Activated CD8-positive, alpha-beta T cell treated with anti-CD3 and anti-CD28 coated beads for 36 hours (primary cell): ENCODE data around the gene GLIS2. TPM values are rescaled to one million over a fixed set of nuclear protein-coding genes. Genes with fewer than 3 reads are reported as not detected.

Experiments
- ATAC-seq: fragments of 200-7000 bp; cut with Tn5 transposase; one replicate; pipeline ENCODE4 v1.10.0; 2021; ENCODE audit warnings: mild to moderate bottlenecking, moderate library complexity
- CTCF ChIA-PET: fragments of 350-600 bp; sonication (Branson Sonifier 250); formaldehyde crosslinking; loops from one replicate; lab custom pipeline; 2021; ENCODE audit warnings: antibody characterized with exemption; lab: Charles Lee
- POLR2A ChIA-PET: fragments of 350-600 bp; sonication (Branson Sonifier 250); formaldehyde crosslinking; loops from one replicate; lab custom pipeline; 2021; ENCODE audit warnings: antibody characterized with exemption; lab: Charles Lee
- DNase-seq: peaks from one replicate; pipeline ENCODE4 v3.0.0-alpha.2; 2020
- H3K27ac Mint-ChIP-seq: one replicate; pipeline ENCODE4 v1.8.0; 2021; ENCODE audit warnings: mild to moderate bottlenecking, mixed read lengths
- H3K27me3 Mint-ChIP-seq: one replicate; pipeline ENCODE4 v1.8.0; 2021; ENCODE audit warnings: mixed read lengths
- H3K36me3 Mint-ChIP-seq: one replicate; pipeline ENCODE4 v1.8.0; 2021; ENCODE audit warnings: low read depth, mixed read lengths
- H3K4me1 Mint-ChIP-seq: one replicate; pipeline ENCODE4 v1.8.0; 2021; ENCODE audit warnings: low read depth, mixed read lengths
- H3K4me3 Mint-ChIP-seq: one replicate; pipeline ENCODE4 v1.8.0; 2021; ENCODE audit warnings: mild to moderate bottlenecking, moderate library complexity, mixed read lengths
- H3K9me3 Mint-ChIP-seq: one replicate; pipeline ENCODE4 v1.8.0; 2021; ENCODE audit warnings: mixed read lengths
- CTCF ChIP-seq: fragments of 200-600 bp; IDR thresholded peaks from one replicate; pipeline ENCODE4 v1.8.0; 2022; ENCODE audit warnings: antibody characterized with exemption, mild to moderate bottlenecking
- intact Hi-C: fragments of 100-400 bp; cut with micrococcal nuclease; formaldehyde crosslinking; loops from one replicate; pipeline ENCODE4 v1.10.0; 2022
- total RNA-seq, 2 experiments: library from RNA; stranded (reverse); gene quantifications; one replicate each; pipeline ENCODE4 v1.2.3, GENCODE V29; 2021

The GLIS2 gene
- total RNA-seq, result under 1 TPM; 0.49 to 0.77 TPM

- TF ChIP-seq CTCF, result no peak
- POLR2A ChIA-PET, result interaction anchor here (0.7 to 1.2 kb wide), 2 partner anchors 45 to 80 kb away, joined by 3 to 4 read pairs; no protein-coding TSS in a partner anchor
- H3K4me1 Mint-ChIP-seq, result peaks cover 12% of the 10 kb centered on the region
- no peaks in the 10 kb centered on the region for H3K9me3 Mint-ChIP-seq
- CTCF ChIA-PET, result interaction anchor here (1.0 to 1.1 kb wide), 4 partner anchors 8 to 61 kb away, joined by 3 to 6 read pairs (median 4); no protein-coding TSS in a partner anchor
- H3K36me3 Mint-ChIP-seq, result no peaks in the 10 kb centered on the region
- ATAC-seq, result peak; percentile 37
- H3K27me3 Mint-ChIP-seq, result peaks cover 16% of the 10 kb centered on the region
- H3K27ac Mint-ChIP-seq, result no peak within 1 kb of the TSS
- intact Hi-C loops, result no loop called here
- DNase-seq, result peak; percentile 37
- H3K4me3 Mint-ChIP-seq, result peak within 1 kb of the TSS; percentile 79
These were observed at the start of gene GLIS2 for GRCh38 chr16:4315186-4316107. Gene GLIS2 (plus strand): TSS chr16:4316067. CDS start chr16:4332281, 16,214 bp downstream.

GRCh38 chr16:4266372-4266771, 49.5 kb upstream of the GLIS2 start:
- intact Hi-C loops, result no loop called here
- ChIA-PET POLR2A (interaction anchor here (9.4 kb wide), 1 partner anchor 14 kb away, joined by 78 read pairs; no protein-coding TSS in a partner anchor), CTCF (interaction anchor here (1.2 to 7.9 kb wide), 2 partner anchors 12 to 136 kb away, joined by 3 to 76 read pairs; no protein-coding TSS in a partner anchor)
- ATAC-seq (no peak), DNase-seq (no peak)
- Mint-ChIP-seq H3K36me3 (peaks cover 26% of the 10 kb centered on the region), H3K9me3 (no peaks in the 10 kb centered on the region), H3K27ac (no peak overlapping the region), H3K4me3 (no peak overlapping the region), H3K4me1 (peaks cover 17% of the 10 kb centered on the region), H3K27me3 (no peaks in the 10 kb centered on the region)
- TF ChIP-seq CTCF, result no peak

GRCh38 chr16:4270091-4270490, 45.8 kb upstream of the GLIS2 start:
- Mint-ChIP-seq H3K27ac (peak overlapping the region; percentile 96), H3K4me1 (peaks cover 15% of the 10 kb centered on the region)

DNA sequence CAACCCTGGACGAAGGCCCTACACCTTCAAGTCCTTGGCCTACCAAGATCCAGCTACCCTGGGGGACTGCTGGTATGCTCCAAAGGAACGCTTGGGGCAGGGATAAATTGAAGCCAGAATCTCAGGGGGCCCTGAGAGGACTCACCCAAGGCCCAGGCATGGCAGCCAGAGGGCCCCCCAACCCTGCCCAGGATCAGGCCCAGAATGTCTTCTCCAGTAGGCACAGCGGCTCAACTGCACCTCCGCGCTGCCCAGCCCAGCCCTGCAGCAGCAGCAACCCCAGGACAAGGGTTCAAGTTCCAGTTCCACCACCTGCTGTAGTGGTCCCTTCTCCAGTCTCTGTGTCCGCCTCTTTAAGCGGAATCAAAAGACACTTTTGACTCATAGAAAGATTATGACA, 45.3 kb upstream of the GLIS2 start:
- H3K4me3 Mint-ChIP-seq, result peak overlapping the region; percentile 86
- ChIA-PET CTCF (interaction anchor here (1.1 to 4.3 kb wide), 8 partner anchors 9 to 229 kb away, joined by 3 to 29 read pairs (median 7); partner anchors contain the start of gene PAM16), POLR2A (interaction anchor here (1.1 to 9.4 kb wide), 10 partner anchors 9 to 554 kb away, joined by 3 to 78 read pairs (median 5); partner anchors contain the start of genes GLIS2, NMRAL1 and TRAP1)
- H3K4me1 Mint-ChIP-seq, result peaks cover 17% of the 10 kb centered on the region
- H3K36me3 Mint-ChIP-seq, result peaks cover 12% of the 10 kb centered on the region
- H3K9me3 Mint-ChIP-seq, result no peaks in the 10 kb centered on the region
- H3K27ac Mint-ChIP-seq, result peak overlapping the region; percentile 96
- no peaks in the 10 kb centered on the region for H3K27me3 Mint-ChIP-seq
- ATAC-seq (no peak), DNase-seq (peak; percentile 22)
- intact Hi-C loops, result no loop called here
- no peak for TF ChIP-seq CTCF

More at GRCh38 chr16:4270091-4270490, 45.8 kb upstream of the GLIS2 start:
- peaks cover 12% of the 10 kb centered on the region for H3K36me3 Mint-ChIP-seq
- CTCF ChIA-PET, result interaction anchor here (1.1 to 4.3 kb wide), 6 partner anchors 8 to 133 kb away, joined by 3 to 29 read pairs (median 8); partner anchors contain the start of gene PAM16
- POLR2A ChIA-PET, result interaction anchor here (1.1 to 9.4 kb wide), 6 partner anchors 9 to 553 kb away, joined by 3 to 78 read pairs (median 4); partner anchors contain the start of genes GLIS2 and TRAP1
- TF ChIP-seq CTCF, result no peak
- H3K9me3 Mint-ChIP-seq, result no peaks in the 10 kb centered on the region
- no peak for DNase-seq
- H3K4me3 Mint-ChIP-seq, result peak overlapping the region; percentile 86
- intact Hi-C loops, result no loop called here
- no peak for ATAC-seq
- H3K27me3 Mint-ChIP-seq, result no peaks in the 10 kb centered on the region
